Astrocyte (in vitro differentiated cells and primary cell): ENCODE results near the gene SPIRE1. TPM values are rescaled to one million over a fixed set of nuclear protein-coding genes. Genes with fewer than 3 reads are reported as not detected.
"Not testable (repeated sequence)": the region's sequence is repeated elsewhere in the genome, so short reads cannot be mapped to it uniquely, and the experiment has no call there.

Source experiments
- DNase-seq: peaks from one replicate; pipeline ENCODE4 v3.0.0-alpha.2; 2010; ENCODE audit warnings: low read depth
- FAIRE-seq: peaks from 2 replicates; lab custom pipeline; 2011; peaks lifted over from hg19 to GRCh38; lab: Jason Lieb, UNC
- H2AFZ ChIP-seq: 2 replicates; pipeline ENCODE4 v1.6.0; 2012; ENCODE audit warnings: low read depth, low read length, inconsistent platforms
- H3K27ac ChIP-seq: 2 replicates; pipeline ENCODE4 v1.5.1; 2011; ENCODE audit warnings: low read depth, low read length, inconsistent platforms
- H3K27me3 ChIP-seq: 2 replicates; pipeline ENCODE4 v1.6.0; 2011; ENCODE audit warnings: low read length, inconsistent platforms; ENCODE audit not compliant: insufficient read depth
- H3K36me3 ChIP-seq: 2 replicates; pipeline ENCODE4 v1.5.1; 2011; ENCODE audit warnings: low read length, inconsistent platforms; ENCODE audit not compliant: insufficient read depth
- H3K4me1 ChIP-seq: 2 replicates; pipeline ENCODE4 v1.5.1; 2011; ENCODE audit warnings: low read length, inconsistent platforms; ENCODE audit not compliant: insufficient read depth
- H3K4me2 ChIP-seq: 2 replicates; pipeline ENCODE4 v1.6.0; 2012; ENCODE audit warnings: low read length, inconsistent platforms
- H3K4me3 ChIP-seq: 2 replicates; pipeline ENCODE4 v1.5.1; 2011; ENCODE audit warnings: low read depth, mild to moderate bottlenecking, low read length, inconsistent platforms; ENCODE audit not compliant: insufficient read depth
- H3K79me2 ChIP-seq: 2 replicates; pipeline ENCODE4 v1.6.0; 2012; ENCODE audit warnings: mild to moderate bottlenecking, low read length, inconsistent platforms; ENCODE audit not compliant: insufficient read depth
- H3K9ac ChIP-seq: 2 replicates; pipeline ENCODE4 v1.6.0; 2012; ENCODE audit warnings: mild to moderate bottlenecking, low read length, inconsistent platforms
- H3K9me3 ChIP-seq: 2 replicates; pipeline ENCODE4 v1.5.1; 2012; ENCODE audit warnings: low read depth, mild to moderate bottlenecking, low read length, inconsistent platforms; ENCODE audit not compliant: insufficient read depth
- H4K20me1 ChIP-seq: 2 replicates; pipeline ENCODE4 v1.6.0; 2012; ENCODE audit warnings: low read length, inconsistent platforms; ENCODE audit not compliant: insufficient read depth
- H3K27ac Mint-ChIP-seq: one replicate; pipeline ENCODE4 v1.8.0; 2021; ENCODE audit warnings: mild to moderate bottlenecking, mixed read lengths; ENCODE audit not compliant: unreplicated experiment
- H3K27me3 Mint-ChIP-seq: one replicate; pipeline ENCODE4 v1.8.0; 2021; ENCODE audit warnings: low read depth, mixed read lengths; ENCODE audit not compliant: unreplicated experiment
- H3K36me3 Mint-ChIP-seq: one replicate; pipeline ENCODE4 v1.8.0; 2021; ENCODE audit warnings: low read depth, mixed read lengths; ENCODE audit not compliant: unreplicated experiment
- H3K4me1 Mint-ChIP-seq: one replicate; pipeline ENCODE4 v1.8.0; 2021; ENCODE audit warnings: low read depth, mixed read lengths; ENCODE audit not compliant: unreplicated experiment
- H3K4me3 Mint-ChIP-seq: one replicate; pipeline ENCODE4 v1.8.0; 2021; ENCODE audit warnings: mild to moderate bottlenecking, moderate library complexity, mixed read lengths; ENCODE audit not compliant: unreplicated experiment
- H3K9me3 Mint-ChIP-seq: one replicate; pipeline ENCODE4 v1.8.0; 2021; ENCODE audit warnings: mild to moderate bottlenecking, mixed read lengths; ENCODE audit not compliant: unreplicated experiment
- EZH2 ChIP-seq: IDR thresholded peaks from 2 replicates; pipeline ENCODE4 v1.6.1; 2012; ENCODE audit warnings: mild to moderate bottlenecking, low read length, inconsistent platforms; ENCODE audit not compliant: insufficient read depth
- total RNA-seq: library from RNA; stranded (reverse); gene quantifications from 2 replicates; pipeline ENCODE4 v1.2.1, GENCODE V29; 2021
- TF ChIP-seq, protein P1 (sequence below): IDR thresholded peaks from 2 replicates; pipeline ENCODE4 v1.5.1; 2011; ENCODE audit warnings: low read depth, mild to moderate bottlenecking, inconsistent platforms, low read length, moderate library complexity; ENCODE audit not compliant: insufficient read depth

Gene SPIRE1
- total RNA-seq, 1 donor from 2014 or later, result 42.0 TPM

- no peak for TF ChIP-seq EZH2
- TF ChIP-seq, protein P1, sequence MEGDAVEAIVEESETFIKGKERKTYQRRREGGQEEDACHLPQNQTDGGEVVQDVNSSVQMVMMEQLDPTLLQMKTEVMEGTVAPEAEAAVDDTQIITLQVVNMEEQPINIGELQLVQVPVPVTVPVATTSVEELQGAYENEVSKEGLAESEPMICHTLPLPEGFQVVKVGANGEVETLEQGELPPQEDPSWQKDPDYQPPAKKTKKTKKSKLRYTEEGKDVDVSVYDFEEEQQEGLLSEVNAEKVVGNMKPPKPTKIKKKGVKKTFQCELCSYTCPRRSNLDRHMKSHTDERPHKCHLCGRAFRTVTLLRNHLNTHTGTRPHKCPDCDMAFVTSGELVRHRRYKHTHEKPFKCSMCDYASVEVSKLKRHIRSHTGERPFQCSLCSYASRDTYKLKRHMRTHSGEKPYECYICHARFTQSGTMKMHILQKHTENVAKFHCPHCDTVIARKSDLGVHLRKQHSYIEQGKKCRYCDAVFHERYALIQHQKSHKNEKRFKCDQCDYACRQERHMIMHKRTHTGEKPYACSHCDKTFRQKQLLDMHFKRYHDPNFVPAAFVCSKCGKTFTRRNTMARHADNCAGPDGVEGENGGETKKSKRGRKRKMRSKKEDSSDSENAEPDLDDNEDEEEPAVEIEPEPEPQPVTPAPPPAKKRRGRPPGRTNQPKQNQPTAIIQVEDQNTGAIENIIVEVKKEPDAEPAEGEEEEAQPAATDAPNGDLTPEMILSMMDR, result no peak
- Histone ChIP-seq H4K20me1 (no peaks in the 10 kb centered on the region), H3K79me2 (peaks cover 5% of the 10 kb centered on the region), H3K27ac (no peak overlapping the region), H3K4me1 (no peaks in the 10 kb centered on the region), H2AFZ (no peak overlapping the region), H3K4me3 (no peak overlapping the region), H3K9me3 (no peaks in the 10 kb centered on the region), H3K4me2 (no peak overlapping the region), H3K36me3 (peaks cover 5% of the 10 kb centered on the region), H3K9ac (no peak overlapping the region), H3K27me3 (no peaks in the 10 kb centered on the region)
- FAIRE-seq, result no peak
- no peak for DNase-seq
- no peak overlapping the region for H3K4me3 Mint-ChIP-seq
- H3K27ac Mint-ChIP-seq, result no peak overlapping the region
- peaks cover 4% of the 10 kb centered on the region for H3K36me3 Mint-ChIP-seq
- no peaks in the 10 kb centered on the region for H3K4me1 Mint-ChIP-seq
- no peaks in the 10 kb centered on the region for H3K9me3 Mint-ChIP-seq
- H3K27me3 Mint-ChIP-seq, result no peaks in the 10 kb centered on the region
These were observed 172.3 kb downstream of the SPIRE1 start for GRCh38 chr18:12485479-12486105.

GRCh38 chr18:12481915-12482314 lies 176.0 kb downstream of the SPIRE1 start:
- not testable (repeated sequence) for H3K9ac ChIP-seq, H4K20me1 ChIP-seq, H3K4me3 ChIP-seq, FAIRE-seq, H3K4me3 Mint-ChIP-seq, H3K4me1 Mint-ChIP-seq, H3K27ac ChIP-seq, H3K4me2 ChIP-seq, H2AFZ ChIP-seq, H3K9me3 Mint-ChIP-seq, H3K9me3 ChIP-seq, H3K79me2 ChIP-seq, DNase-seq, H3K27ac Mint-ChIP-seq, H3K4me1 ChIP-seq, H3K27me3 Mint-ChIP-seq, H3K27me3 ChIP-seq
- peaks cover 18% of the 10 kb centered on the region for H3K36me3 ChIP-seq
- peaks cover 14% of the 10 kb centered on the region for H3K36me3 Mint-ChIP-seq

GRCh38 chr18:12479982-12480381 lies 177.9 kb downstream of the SPIRE1 start:
- H3K36me3 ChIP-seq, result peaks cover 18% of the 10 kb centered on the region
- H3K9me3 ChIP-seq, result no peaks in the 10 kb centered on the region
- no peaks in the 10 kb centered on the region for H3K9me3 Mint-ChIP-seq
- H3K27me3 ChIP-seq, result no peaks in the 10 kb centered on the region
- FAIRE-seq, result no peak
- H3K27ac Mint-ChIP-seq, result no peak overlapping the region
- H2AFZ ChIP-seq, result no peak overlapping the region
- no peaks in the 10 kb centered on the region for H4K20me1 ChIP-seq
- no peak overlapping the region for H3K4me2 ChIP-seq
- no peak overlapping the region for H3K9ac ChIP-seq
- no peaks in the 10 kb centered on the region for H3K79me2 ChIP-seq
- H3K27ac ChIP-seq, result no peak overlapping the region
- H3K4me3 ChIP-seq, result no peak overlapping the region
- peaks cover 6% of the 10 kb centered on the region for H3K4me1 Mint-ChIP-seq
- DNase-seq, result no peak
- no peak overlapping the region for H3K4me3 Mint-ChIP-seq
- TF ChIP-seq, protein P1, result no peak
- no peak for TF ChIP-seq EZH2
- H3K36me3 Mint-ChIP-seq, result peaks cover 14% of the 10 kb centered on the region
- no peaks in the 10 kb centered on the region for H3K27me3 Mint-ChIP-seq
- no peaks in the 10 kb centered on the region for H3K4me1 ChIP-seq
